GM12864 (cell line): ENCODE results near the gene SIRPA.

Experiments
- DNase-seq: peaks from one replicate; pipeline ENCODE4 v3.0.0-alpha.2; 2011; ENCODE audit warnings: low read depth
- H3K4me3 ChIP-seq: 2 replicates; pipeline ENCODE4 v1.5.1; 2011; ENCODE audit warnings: mild to moderate bottlenecking, low read depth, low read length, control low read depth
- TF ChIP-seq, protein P1 (sequence below): IDR thresholded peaks from 2 replicates; pipeline ENCODE4 v1.5.1; 2011; ENCODE audit warnings: low read depth, mild to moderate bottlenecking, moderate library complexity, low read length, control low read depth, inconsistent platforms; ENCODE audit errors: missing control alignments

Gene SIRPA

DNA sequence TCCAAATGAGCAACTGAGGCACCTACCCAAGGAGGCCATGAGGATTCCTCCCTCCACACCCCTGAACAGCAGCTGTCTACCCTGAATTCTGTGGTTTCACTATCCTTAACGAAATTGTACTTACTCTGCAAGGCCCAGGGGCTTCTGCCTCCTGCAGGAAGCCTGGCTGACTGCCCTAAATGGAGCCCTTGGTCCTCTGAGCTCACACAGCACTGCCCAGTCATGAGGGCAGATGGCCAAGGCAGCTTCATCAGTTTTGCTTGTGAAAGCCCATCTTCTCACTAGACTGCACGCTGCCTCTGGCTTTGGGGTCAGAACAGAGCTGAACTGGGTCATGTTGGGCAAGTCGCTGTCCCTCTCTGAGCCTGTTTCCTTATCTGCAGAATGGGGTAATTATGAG, 26.4 kb upstream of the SIRPA start:
- DNase-seq = no peak
- TF ChIP-seq, protein P1, sequence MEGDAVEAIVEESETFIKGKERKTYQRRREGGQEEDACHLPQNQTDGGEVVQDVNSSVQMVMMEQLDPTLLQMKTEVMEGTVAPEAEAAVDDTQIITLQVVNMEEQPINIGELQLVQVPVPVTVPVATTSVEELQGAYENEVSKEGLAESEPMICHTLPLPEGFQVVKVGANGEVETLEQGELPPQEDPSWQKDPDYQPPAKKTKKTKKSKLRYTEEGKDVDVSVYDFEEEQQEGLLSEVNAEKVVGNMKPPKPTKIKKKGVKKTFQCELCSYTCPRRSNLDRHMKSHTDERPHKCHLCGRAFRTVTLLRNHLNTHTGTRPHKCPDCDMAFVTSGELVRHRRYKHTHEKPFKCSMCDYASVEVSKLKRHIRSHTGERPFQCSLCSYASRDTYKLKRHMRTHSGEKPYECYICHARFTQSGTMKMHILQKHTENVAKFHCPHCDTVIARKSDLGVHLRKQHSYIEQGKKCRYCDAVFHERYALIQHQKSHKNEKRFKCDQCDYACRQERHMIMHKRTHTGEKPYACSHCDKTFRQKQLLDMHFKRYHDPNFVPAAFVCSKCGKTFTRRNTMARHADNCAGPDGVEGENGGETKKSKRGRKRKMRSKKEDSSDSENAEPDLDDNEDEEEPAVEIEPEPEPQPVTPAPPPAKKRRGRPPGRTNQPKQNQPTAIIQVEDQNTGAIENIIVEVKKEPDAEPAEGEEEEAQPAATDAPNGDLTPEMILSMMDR = no peak

DNA sequence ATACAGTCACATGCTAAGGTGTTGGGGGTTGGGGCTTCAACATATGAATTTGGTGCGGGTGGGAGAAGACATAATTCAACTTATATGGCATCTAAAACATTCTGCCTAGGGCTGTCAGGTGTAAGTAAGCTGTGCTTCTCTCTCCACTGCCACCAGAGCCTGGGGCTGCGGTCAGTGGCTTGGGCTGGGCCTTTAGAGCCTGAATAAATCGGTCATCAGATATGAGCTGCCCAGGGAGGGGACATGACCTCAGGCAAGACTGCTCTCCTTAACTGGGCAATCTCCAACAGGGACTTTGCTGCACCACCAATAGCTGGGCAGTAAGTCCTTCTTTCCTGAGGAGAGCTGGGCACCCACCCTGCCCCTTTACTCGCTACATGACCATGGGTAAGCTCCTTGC, 24.9 kb upstream of the SIRPA start:
- TF ChIP-seq, protein P1 = no peak
- H3K4me3 ChIP-seq = no peak overlapping the region
- DNase-seq = no peak

More for the DNA sequence above, 26.4 kb upstream of the SIRPA start:
- H3K4me3 ChIP-seq = no peak overlapping the region

DNA sequence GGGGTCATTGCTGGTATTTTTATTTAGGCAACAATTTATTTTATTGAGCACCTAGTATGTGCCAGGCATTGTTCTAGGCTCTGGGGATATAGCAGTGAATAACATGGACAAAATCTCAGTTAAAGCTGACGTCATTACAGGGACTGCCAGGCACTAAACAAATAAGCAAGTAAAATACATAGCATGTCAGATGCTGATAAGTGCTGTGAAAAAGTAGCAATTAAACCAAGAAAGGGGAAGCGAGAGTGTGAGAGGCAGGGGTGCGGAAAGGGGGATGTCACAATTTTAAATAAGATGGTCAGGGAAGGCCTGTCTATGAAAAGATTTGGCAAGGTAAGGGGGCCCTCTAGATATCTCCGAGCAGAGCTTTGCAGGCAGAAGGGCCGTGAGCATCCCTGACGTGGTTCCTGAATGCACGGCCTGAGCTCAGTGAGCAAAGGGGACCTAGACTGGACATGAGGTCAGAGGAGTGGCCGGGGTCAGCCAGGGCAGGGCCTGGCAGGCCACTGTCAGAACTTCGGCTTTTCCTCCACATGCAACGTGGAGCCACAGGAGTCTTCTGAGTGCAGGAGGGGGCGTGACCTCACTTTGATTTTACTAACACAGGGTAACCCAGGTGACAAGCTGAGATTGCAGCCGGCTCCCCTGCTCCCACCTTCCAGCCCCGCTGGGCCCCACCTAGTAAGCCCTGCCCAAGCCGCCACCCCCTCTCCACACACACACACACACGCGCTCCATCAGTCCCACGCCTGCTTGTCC, 24.2 kb upstream of the SIRPA start:
- no peak for DNase-seq
- no peak overlapping the region for H3K4me3 ChIP-seq

DNA sequence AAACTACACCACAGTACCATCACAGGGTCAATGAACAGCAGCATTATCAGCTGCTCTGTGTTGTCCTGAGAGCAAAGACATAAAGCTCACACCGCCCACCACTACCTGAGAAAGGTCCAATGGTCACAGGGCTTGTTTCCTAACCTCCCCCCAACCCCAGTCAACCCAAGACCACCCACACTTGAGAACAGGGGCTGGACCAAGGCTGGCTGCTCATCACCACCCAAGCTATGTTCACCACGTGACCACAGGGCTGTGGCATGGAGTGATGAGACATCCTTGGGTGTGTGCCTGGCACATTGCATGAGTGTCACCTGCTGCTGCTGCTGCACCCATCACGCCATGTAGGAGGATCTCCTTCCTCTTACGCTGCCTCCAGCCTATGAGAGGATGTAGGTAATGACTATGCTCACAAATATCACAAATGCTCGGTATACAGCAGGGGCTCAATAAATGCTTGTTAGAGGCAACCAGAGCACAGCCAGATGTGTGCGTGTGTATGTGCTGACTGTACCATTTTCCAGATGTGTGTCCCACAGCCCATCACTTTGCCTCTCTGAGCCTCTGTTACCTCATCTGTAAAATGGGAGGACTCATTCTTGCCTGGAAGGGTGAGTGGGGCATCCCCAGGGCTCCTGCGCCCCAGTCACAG, 23.3 kb upstream of the SIRPA start:
- no peak overlapping the region for H3K4me3 ChIP-seq
- DNase-seq = no peak
- TF ChIP-seq, protein P1 = no peak

More for the DNA sequence above, 24.2 kb upstream of the SIRPA start:
- TF ChIP-seq, protein P1 = no peak

DNA sequence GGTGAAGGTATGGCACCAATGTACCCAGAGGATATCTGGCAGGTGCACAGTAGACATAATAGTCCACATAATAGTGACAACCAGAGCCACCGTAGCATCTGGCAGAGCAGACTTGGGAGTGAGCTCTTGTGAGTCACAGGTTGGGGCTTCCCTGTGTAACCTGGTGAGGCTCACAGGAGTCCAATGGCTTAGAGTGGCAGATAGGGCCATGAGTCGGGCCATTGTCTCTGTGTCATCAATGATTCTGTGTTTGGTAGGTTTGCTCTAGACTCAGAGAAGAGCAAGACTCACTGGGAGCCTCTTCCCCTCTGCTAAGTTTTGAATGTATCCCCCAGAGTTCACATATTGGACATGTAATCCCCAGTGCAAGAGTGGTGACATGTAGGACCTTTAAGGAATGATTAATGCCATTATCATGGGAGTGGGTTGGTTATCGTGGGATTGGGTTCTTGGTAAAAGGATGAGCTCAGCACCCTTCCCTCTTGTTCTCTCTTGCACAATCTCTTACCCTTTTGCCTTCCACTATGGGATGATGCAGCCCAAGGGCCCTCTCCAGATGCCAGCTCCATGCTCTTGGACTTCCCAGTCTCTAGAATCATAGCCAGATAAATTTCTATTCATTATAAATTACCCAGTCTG, 22.6 kb upstream of the SIRPA start:
- no peak overlapping the region for H3K4me3 ChIP-seq
- TF ChIP-seq, protein P1 = no peak
- DNase-seq = no peak

DNA sequence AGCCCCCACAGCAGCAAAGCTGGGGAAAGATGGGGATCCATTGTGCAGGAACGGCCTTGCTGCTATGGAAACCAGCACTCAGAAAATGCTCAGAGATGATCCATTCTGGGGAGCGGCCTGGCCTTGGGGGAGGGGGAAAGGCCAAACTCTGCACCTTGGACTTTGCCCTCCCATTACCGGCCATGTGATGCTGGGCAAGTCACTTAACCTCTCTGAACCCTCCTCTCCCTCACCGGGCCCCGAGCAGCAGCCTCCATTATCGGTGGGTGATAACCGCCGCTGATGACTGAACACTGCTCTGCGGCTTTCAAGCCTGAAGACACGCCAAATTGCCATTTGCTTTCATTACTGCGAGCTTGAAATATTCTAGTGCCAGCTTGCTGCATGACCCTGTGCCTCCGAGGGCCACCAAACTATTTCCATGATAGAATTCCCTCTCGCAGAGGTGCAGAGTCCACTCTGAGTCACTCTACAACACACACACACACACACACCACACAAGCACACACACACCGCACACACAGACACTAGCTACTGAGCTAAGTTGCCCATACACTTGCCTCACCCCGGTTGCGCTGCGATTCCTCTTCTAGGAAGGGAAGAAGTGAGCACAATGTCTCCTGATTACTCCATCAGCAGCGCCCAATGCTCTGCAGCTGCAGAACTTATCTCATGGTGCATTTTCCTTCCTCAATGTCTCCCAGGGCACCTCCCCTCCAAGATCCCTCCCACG, 20.6 kb upstream of the SIRPA start:
- TF ChIP-seq, protein P1 = no peak
- no peak for DNase-seq
- no peak overlapping the region for H3K4me3 ChIP-seq
